ENCODE results near the gene OR6C68. TPM values are rescaled to one million over a fixed set of nuclear protein-coding genes. Genes with fewer than 3 reads are reported as not detected.
"Not testable (repeated sequence)": the region's sequence is repeated elsewhere in the genome, so short reads cannot be mapped to it uniquely, and the experiment has no call there.

Gene OR6C68
- total RNA-seq = not detected
- long read RNA-seq = 0 reads

DNA sequence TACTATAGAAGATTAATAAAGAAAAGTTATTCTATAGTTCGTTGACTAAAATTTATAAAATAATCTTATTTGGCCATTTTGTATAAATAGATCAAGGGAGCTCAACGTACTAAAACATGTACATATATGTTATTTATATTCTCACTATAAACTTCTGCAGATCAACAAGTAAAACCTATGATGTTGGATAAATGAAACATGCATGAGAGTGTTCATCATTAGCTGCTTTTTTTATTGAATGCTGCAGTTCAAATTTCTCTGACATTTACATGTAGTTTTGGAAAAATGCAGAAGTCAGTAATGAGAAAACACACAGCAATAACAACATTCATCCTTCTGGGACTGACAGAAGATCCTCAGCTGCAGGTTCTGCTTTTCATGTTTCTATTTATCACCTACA is at the start of gene OR6C68:
TSS of gene OR6C68 (plus strand) at position 301 of the 400 bp plus-strand sequence. CDS start at position 301, 0 bp downstream.
- TF ChIP-seq CTCF (IDR thresholded peaks at IDR 0.05) = no peak
- no peak within 1 kb of the TSS for H3K4me3 ChIP-seq
- no peaks in the 10 kb centered on the region for H3K27me3 ChIP-seq
- no peaks in the 10 kb centered on the region for H3K9me3 ChIP-seq
- H3K27ac ChIP-seq = no peak within 1 kb of the TSS
- H3K36me3 ChIP-seq = no peaks in the 10 kb centered on the region
- no peaks in the 10 kb centered on the region for H3K4me1 ChIP-seq
- intact Hi-C loops (cut with DNase I) = no loop called here
- no peak for DNase-seq
- no peak for ATAC-seq

DNA sequence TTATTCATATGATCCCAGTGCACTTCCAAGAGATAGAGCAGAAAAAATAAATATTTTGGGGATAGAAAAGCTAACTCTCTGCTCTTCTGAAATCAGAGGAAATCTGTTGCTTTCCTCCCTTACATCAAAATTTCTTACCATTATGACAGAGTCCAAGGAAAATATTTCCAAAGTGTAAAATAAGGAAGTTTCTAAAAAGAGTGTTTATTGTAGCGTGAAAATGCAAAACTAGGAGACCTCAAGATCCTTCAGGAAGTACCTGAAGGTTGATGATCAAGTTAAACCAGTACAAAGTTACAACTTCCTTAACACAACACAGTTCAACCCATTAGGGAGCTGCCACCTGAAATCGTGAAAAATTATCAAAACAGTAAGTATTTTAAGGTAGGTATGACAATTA is 48.4 kb upstream of the OR6C68 start, which contains the start of gene OR6C2:
TSS of gene OR6C2 (plus strand) at position 301 of the 400 bp plus-strand sequence. CDS start 8,138 bp downstream, outside the sequence.
- DNase-seq (no peak), ATAC-seq (no peak)
- Histone ChIP-seq H3K27ac (no peak within 1 kb of the TSS), H3K27me3 (no peaks in the 10 kb centered on the region), H3K9me3 (no peaks in the 10 kb centered on the region), H3K4me3 (no peak within 1 kb of the TSS), H3K36me3 (no peaks in the 10 kb centered on the region), H3K4me1 (no peaks in the 10 kb centered on the region)
- intact Hi-C loops (cut with DNase I) = no loop called here
- TF ChIP-seq CTCF (IDR thresholded peaks at IDR 0.05) = no peak

DNA sequence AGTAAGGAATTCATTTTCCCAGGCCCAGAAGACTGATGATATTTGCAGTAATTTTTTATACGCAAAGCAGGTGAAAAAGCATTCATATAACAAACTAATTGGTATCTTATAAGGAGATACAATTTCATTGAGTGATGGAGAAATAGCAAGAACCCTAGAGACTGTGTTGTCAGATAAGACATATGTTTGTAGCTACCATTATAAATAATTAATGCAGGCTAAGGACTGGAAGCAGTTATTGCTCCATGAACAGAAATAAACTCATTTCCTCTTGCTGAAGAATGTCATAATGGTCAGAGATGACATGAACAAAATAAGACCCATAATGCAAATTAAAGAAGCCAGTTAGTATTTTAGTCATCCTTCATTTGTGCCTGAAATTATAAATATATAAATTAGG is 46.8 kb upstream of the OR6C68 start:
- DNase-seq (no peak), ATAC-seq (no peak)
- Histone ChIP-seq H3K27ac (no peak overlapping the region), H3K4me3 (no peak overlapping the region), H3K9me3 (no peaks in the 10 kb centered on the region), H3K4me1 (no peaks in the 10 kb centered on the region), H3K36me3 (no peaks in the 10 kb centered on the region), H3K27me3 (no peaks in the 10 kb centered on the region)
- no peak for TF ChIP-seq CTCF (IDR thresholded peaks at IDR 0.05)
- intact Hi-C loops (cut with DNase I) = no loop called here

GRCh38 chr12:55446326-55446725 is 45.9 kb upstream of the OR6C68 start:
- intact Hi-C loops (cut with DNase I) = no loop called here
- Histone ChIP-seq H3K36me3 (no peaks in the 10 kb centered on the region), H3K27me3 (no peaks in the 10 kb centered on the region), H3K27ac (no peak overlapping the region), H3K9me3 (no peaks in the 10 kb centered on the region), H3K4me1 (no peaks in the 10 kb centered on the region), H3K4me3 (no peak overlapping the region)
- no peak for DNase-seq
- ATAC-seq = no peak
- no peak for TF ChIP-seq CTCF (IDR thresholded peaks at IDR 0.05)

DNA sequence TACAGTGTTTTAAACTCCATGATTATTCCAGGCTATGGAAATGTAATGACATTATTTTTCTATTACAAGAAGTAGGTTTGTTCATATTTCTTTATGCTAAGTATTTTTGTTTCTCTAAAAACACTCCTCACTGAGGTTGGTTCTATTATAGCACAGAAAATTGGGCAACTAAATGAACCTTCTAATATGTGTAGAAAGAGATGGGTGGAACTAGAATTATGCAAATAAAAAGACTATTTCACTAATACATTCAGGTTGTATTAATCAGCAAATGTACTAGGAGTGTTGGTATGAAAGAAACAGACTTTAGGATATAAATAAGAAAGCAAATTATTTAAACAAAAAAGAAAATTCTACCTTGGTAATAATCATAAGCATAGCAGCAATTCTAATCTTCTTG is 43.4 kb upstream of the OR6C68 start:
- Histone ChIP-seq H3K4me1 (no peaks in the 10 kb centered on the region), H3K4me3 (no peak overlapping the region), H3K36me3 (no peaks in the 10 kb centered on the region), H3K27me3 (no peaks in the 10 kb centered on the region), H3K27ac (no peak overlapping the region), H3K9me3 (no peaks in the 10 kb centered on the region)
- ATAC-seq = no peak
- no peak for DNase-seq
- no peak for TF ChIP-seq CTCF (IDR thresholded peaks at IDR 0.05)
- intact Hi-C loops (cut with DNase I) = no loop called here

GRCh38 chr12:55464926-55465325 is 27.3 kb upstream of the OR6C68 start:
- ATAC-seq; H3K27me3 ChIP-seq; H3K4me3 ChIP-seq; H3K4me1 ChIP-seq; H3K9me3 ChIP-seq; H3K27ac ChIP-seq; intact Hi-C loops (cut with DNase I); DNase-seq; H3K36me3 ChIP-seq: not testable (repeated sequence)

All from upper lobe of right lung (tissue), 1 donor.